A673 (cell line): ENCODE measurements around the gene TMEM233. TPM values are rescaled to one million over a fixed set of nuclear protein-coding genes. Genes with fewer than 3 reads are reported as not detected.

Source experiments
- BruUV-seq: library from RNA; stranded (reverse); fragments of 400-500 nt; replicated peaks from 2 replicates; lab custom pipeline; 2021; lab: Mats Ljungman, UMichigan
- CTCF ChIA-PET: fragments of 300-600 bp; sonication (Branson Sonifier 250); formaldehyde crosslinking; loops from one replicate; lab custom pipeline; 2022; ENCODE audit warnings: antibody characterized with exemption; lab: Charles Lee
- POLR2A ChIA-PET: fragments of 300-600 bp; sonication (Branson Sonifier 250); formaldehyde crosslinking; loops from one replicate; lab custom pipeline; 2022; ENCODE audit warnings: antibody characterized with exemption; ENCODE audit not compliant: low non-redundant PET; lab: Charles Lee
- DNase-seq: peaks from one replicate; pipeline ENCODE4 v3.0.0-alpha.2; 2015; ENCODE audit warnings: low spot score
- H3K27ac ChIP-seq: fragments of 200-600 bp; sonication (generic); 2 replicates; pipeline ENCODE4 v1.5.1; 2016; ENCODE audit warnings: mixed run types, low read depth, mild to moderate bottlenecking, mixed read lengths, antibody characterized with exemption, low read length; ENCODE audit not compliant: poor library complexity, severe bottlenecking
- H3K27me3 ChIP-seq: fragments of 200-600 bp; sonication (generic); replicated peaks from 2 replicates; pipeline ENCODE4 v1.6.1; 2017; ENCODE audit warnings: mixed run types, low read depth, mild to moderate bottlenecking, mixed read lengths, antibody characterized with exemption, low read length; ENCODE audit not compliant: insufficient read depth, poor library complexity
- H3K36me3 ChIP-seq: fragments of 200-600 bp; sonication (generic); 2 replicates; pipeline ENCODE4 v1.6.1; 2016; ENCODE audit warnings: mixed run types, mild to moderate bottlenecking, mixed read lengths, antibody characterized with exemption, low read length; ENCODE audit not compliant: insufficient read depth, poor library complexity, severe bottlenecking
- H3K4me1 ChIP-seq: fragments of 200-600 bp; sonication (generic); 2 replicates; pipeline ENCODE4 v1.6.1; 2017; ENCODE audit warnings: mixed run types, mild to moderate bottlenecking, mixed read lengths, antibody characterized with exemption, low read length; ENCODE audit not compliant: insufficient read depth, poor library complexity, severe bottlenecking
- H3K4me3 ChIP-seq: fragments of 200-600 bp; sonication (generic); 2 replicates; pipeline ENCODE4 v1.5.1; 2016; ENCODE audit warnings: low read depth, mixed run types, mild to moderate bottlenecking, mixed read lengths, low read length; ENCODE audit not compliant: poor library complexity, severe bottlenecking
- H3K9me3 ChIP-seq: fragments of 200-600 bp; sonication (generic); 2 replicates; pipeline ENCODE4 v1.6.1; 2016; ENCODE audit warnings: mixed run types, low read depth, mild to moderate bottlenecking, mixed read lengths, antibody characterized with exemption, low read length; ENCODE audit not compliant: poor library complexity, severe bottlenecking
- CTCF ChIP-seq: fragments of 300-800, 200-600 bp; sonication (generic); conservative IDR thresholded peaks from 2 replicates; pipeline ENCODE4 v1.5.1; 2017; ENCODE audit warnings: low read depth, mild to moderate bottlenecking, antibody characterized with exemption, low read length, moderate library complexity, mixed read lengths
- EZH2 ChIP-seq: fragments of 200-600 bp; sonication (generic); IDR thresholded peaks from 2 replicates; pipeline ENCODE4 v1.6.1; 2017; ENCODE audit warnings: borderline replicate concordance, low read depth, mild to moderate bottlenecking, mixed read lengths, antibody characterized with exemption, low read length; ENCODE audit not compliant: poor library complexity, severe bottlenecking
- intact Hi-C: fragments of 100-400 bp; cut with micrococcal nuclease; formaldehyde crosslinking; loops from one replicate; pipeline ENCODE4 v1.10.0; 2022; ENCODE audit not compliant: unreplicated experiment
- total RNA-seq: library from RNA; stranded (reverse); gene quantifications from 2 replicates; pipeline ENCODE4 v1.2.3, GENCODE V29; 2021

Gene TMEM233
- total RNA-seq, 1 experiment from 2014 or later = 10.7 TPM

GRCh38 chr12:119570771-119571170 lies 22.8 kb upstream of the TMEM233 start:
- Histone ChIP-seq H3K4me3 (no peak overlapping the region), H3K4me1 (no peaks in the 10 kb centered on the region), H3K36me3 (no peaks in the 10 kb centered on the region), H3K27me3 (no peaks in the 10 kb centered on the region), H3K9me3 (no peaks in the 10 kb centered on the region), H3K27ac (no peak overlapping the region)
- TF ChIP-seq EZH2 (no peak), CTCF (no peak)
- BruUV-seq = no TSS peak
- POLR2A ChIA-PET = no interaction called here
- CTCF ChIA-PET = no interaction called here
- no peak for DNase-seq
- intact Hi-C loops = no loop called here

- Histone ChIP-seq H3K36me3 (no peaks in the 10 kb centered on the region), H3K4me3 (no peak overlapping the region), H3K27me3 (no peaks in the 10 kb centered on the region), H3K9me3 (no peaks in the 10 kb centered on the region), H3K27ac (no peak overlapping the region), H3K4me1 (no peaks in the 10 kb centered on the region)
- no TSS peak for BruUV-seq
- intact Hi-C loops = no loop called here
- CTCF ChIA-PET = no interaction called here
- TF ChIP-seq CTCF (no peak), EZH2 (no peak)
- no peak for DNase-seq
- POLR2A ChIA-PET = no interaction called here
Observed at GRCh38 chr12:119573086-119573485, 20.5 kb upstream of the TMEM233 start.

GRCh38 chr12:119574255-119574654 lies 19.3 kb upstream of the TMEM233 start:
- Histone ChIP-seq H3K4me1 (no peaks in the 10 kb centered on the region), H3K9me3 (no peaks in the 10 kb centered on the region), H3K36me3 (no peaks in the 10 kb centered on the region), H3K27me3 (no peaks in the 10 kb centered on the region), H3K4me3 (no peak overlapping the region), H3K27ac (no peak overlapping the region)
- no TSS peak for BruUV-seq
- CTCF ChIA-PET = no interaction called here
- POLR2A ChIA-PET = no interaction called here
- no peak for TF ChIP-seq EZH2
- TF ChIP-seq CTCF = no peak
- intact Hi-C loops = no loop called here
- DNase-seq = no peak
